Measurements from ENCODE around the gene KIF1B. TPM values are rescaled to one million over a fixed set of nuclear protein-coding genes. Genes with fewer than 3 reads are reported as not detected.
A peak's percentile ranks its signal among the peaks of the same experiment; 100 is the strongest.

Gene KIF1B
- total and polyA plus RNA-seq, 2 experiments from 2014 or later: 21.5 to 68.4 TPM

DNA sequence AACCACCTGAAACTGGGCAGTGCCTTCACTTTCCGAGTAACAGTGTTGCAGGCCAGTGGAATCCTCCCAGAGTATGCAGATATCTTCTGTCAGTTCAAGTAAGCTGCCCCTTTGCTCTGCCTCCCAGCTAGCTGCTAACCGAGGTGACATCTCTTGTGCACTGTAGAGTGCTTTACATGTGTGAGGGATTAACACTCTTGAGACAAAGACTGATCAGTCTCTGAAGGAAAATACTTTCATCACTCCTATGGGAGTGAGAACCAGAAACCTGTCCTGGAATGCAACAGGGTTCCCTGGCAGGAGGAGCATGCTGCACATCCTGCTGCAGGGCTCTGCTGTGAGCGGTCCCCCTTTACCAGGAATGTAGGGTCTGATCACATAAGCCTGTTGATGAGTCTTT, 127.1 kb downstream of the KIF1B start:
- Mint-ChIP-seq H3K4me3 (no peak overlapping the region), H3K4me1 (peaks cover 11% of the 10 kb centered on the region), H3K27ac (no peak overlapping the region), H3K36me3 (ENCODE audit: low read depth) (peaks cover 35% of the 10 kb centered on the region), H3K9me3 (no peaks in the 10 kb centered on the region), H3K27me3 (ENCODE audit: insufficient read depth, low read depth, poor library complexity) (no peaks in the 10 kb centered on the region)
- Histone ChIP-seq H3K9me2 (ENCODE audit: insufficient read depth) (no peaks in the 10 kb centered on the region), H3K27me3 (ENCODE audit: insufficient read depth) (no peaks in the 10 kb centered on the region), H3F3A (replicated peaks; ENCODE audit: low read depth) (peaks cover 3% of the 10 kb centered on the region; the same call in 1 of the 2 replicates), H3K36me3 (ENCODE audit: insufficient read depth) (peaks cover 24% of the 10 kb centered on the region), H3K4me3 (no peak overlapping the region), H3K4me1 (ENCODE audit: insufficient read depth) (0 out of 2 replicates have a peak, but pooled peaks cover 3% of the 10 kb centered on the region), H3K4me2 (no peak overlapping the region), H3K79me2 (replicated peaks; ENCODE audit: insufficient read depth) (no peaks in the 10 kb centered on the region), H3K27ac (ENCODE audit: low read depth) (0 out of 2 replicates have a peak overlapping the region, but pooled peaks have one; percentile 8), H4K20me1 (replicated peaks; ENCODE audit: insufficient read depth) (no peaks in the 10 kb centered on the region), H2AFZ (no peak overlapping the region)
- no peak for DNase-seq (ENCODE audit: low spot score)
- peak; percentile 20 for ATAC-seq
- TF ChIP-seq CREB1 (CRISPR knock-in tag; IDR thresholded peaks at IDR 0.05; ENCODE audit: low read depth): no peak
- no peak for TF ChIP-seq ZNF114 (CRISPR knock-in tag; IDR thresholded peaks at IDR 0.05)
- TF ChIP-seq REST (IDR thresholded peaks at IDR 0.05; ENCODE audit: unreplicated experiment): no peak
- TF ChIP-seq EZH2 (IDR thresholded peaks at IDR 0.05; ENCODE audit: low read depth, unreplicated experiment): no peak
- TF ChIP-seq EZH2phosphoT487 (IDR thresholded peaks at IDR 0.05; ENCODE audit: unreplicated experiment): no peak
- TF ChIP-seq NANOG (IDR thresholded peaks at IDR 0.05; ENCODE audit: borderline replicate concordance): no peak
- no peak for TF ChIP-seq POLR2AphosphoS5 (IDR thresholded peaks at IDR 0.05; ENCODE audit: low read depth)
- no peak for TF ChIP-seq ZNF331 (CRISPR knock-in tag; IDR thresholded peaks at IDR 0.05; ENCODE audit: low read depth)
- TF ChIP-seq CTCF (conservative IDR thresholded peaks at IDR 0.05; ENCODE audit: low read depth in 2 of 2): no peak
- no peak for TF ChIP-seq JUNB (IDR thresholded peaks at IDR 0.05; ENCODE audit: unreplicated experiment)
- TF ChIP-seq, protein P1, sequence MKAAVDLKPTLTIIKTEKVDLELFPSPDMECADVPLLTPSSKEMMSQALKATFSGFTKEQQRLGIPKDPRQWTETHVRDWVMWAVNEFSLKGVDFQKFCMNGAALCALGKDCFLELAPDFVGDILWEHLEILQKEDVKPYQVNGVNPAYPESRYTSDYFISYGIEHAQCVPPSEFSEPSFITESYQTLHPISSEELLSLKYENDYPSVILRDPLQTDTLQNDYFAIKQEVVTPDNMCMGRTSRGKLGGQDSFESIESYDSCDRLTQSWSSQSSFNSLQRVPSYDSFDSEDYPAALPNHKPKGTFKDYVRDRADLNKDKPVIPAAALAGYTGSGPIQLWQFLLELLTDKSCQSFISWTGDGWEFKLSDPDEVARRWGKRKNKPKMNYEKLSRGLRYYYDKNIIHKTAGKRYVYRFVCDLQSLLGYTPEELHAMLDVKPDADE (IDR thresholded peaks at IDR 0.05): no peak
- no peak for TF ChIP-seq ZNF462 (CRISPR knock-in tag; IDR thresholded peaks at IDR 0.05)
- TF ChIP-seq STAT1 (IDR thresholded peaks at IDR 0.05; ENCODE audit: unreplicated experiment): no peak
